ENCODE data around the gene SERPIND1.
"Not testable (repeated sequence)": the region's sequence is repeated elsewhere in the genome, so short reads cannot be mapped to it uniquely, and the experiment has no call there.

The SERPIND1 gene

GRCh38 chr22:20823264-20823663 lies 49.4 kb downstream of the SERPIND1 start:
- TF ChIP-seq, protein P1, sequence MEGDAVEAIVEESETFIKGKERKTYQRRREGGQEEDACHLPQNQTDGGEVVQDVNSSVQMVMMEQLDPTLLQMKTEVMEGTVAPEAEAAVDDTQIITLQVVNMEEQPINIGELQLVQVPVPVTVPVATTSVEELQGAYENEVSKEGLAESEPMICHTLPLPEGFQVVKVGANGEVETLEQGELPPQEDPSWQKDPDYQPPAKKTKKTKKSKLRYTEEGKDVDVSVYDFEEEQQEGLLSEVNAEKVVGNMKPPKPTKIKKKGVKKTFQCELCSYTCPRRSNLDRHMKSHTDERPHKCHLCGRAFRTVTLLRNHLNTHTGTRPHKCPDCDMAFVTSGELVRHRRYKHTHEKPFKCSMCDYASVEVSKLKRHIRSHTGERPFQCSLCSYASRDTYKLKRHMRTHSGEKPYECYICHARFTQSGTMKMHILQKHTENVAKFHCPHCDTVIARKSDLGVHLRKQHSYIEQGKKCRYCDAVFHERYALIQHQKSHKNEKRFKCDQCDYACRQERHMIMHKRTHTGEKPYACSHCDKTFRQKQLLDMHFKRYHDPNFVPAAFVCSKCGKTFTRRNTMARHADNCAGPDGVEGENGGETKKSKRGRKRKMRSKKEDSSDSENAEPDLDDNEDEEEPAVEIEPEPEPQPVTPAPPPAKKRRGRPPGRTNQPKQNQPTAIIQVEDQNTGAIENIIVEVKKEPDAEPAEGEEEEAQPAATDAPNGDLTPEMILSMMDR (IDR thresholded peaks at IDR 0.05; ENCODE audit: low read depth, low read length) = no peak
- no peak overlapping the region for H3K4me3 ChIP-seq (ENCODE audit: low read depth, low read length)

DNA sequence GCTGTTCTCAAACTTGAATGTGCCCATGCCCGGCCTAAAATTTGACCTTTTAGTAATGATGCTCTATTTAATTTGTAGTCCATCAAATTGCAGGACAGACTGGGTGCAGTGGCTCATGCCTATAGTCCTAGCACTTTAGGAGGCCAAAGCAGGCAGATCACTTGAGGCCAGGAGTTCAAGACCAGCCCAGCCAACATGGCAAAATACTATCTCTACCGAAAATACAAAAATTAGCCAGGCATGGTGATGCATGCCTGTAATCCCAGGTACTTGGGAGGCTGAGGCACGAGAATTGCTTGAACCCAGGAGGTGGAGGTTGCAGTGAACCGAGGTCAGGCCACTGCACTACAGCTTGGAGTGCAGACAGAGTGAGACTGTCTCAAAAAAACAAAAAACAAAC lies 51.3 kb downstream of the SERPIND1 start:
- H3K4me3 ChIP-seq (ENCODE audit: low read depth, low read length) = not testable (repeated sequence)

DNA sequence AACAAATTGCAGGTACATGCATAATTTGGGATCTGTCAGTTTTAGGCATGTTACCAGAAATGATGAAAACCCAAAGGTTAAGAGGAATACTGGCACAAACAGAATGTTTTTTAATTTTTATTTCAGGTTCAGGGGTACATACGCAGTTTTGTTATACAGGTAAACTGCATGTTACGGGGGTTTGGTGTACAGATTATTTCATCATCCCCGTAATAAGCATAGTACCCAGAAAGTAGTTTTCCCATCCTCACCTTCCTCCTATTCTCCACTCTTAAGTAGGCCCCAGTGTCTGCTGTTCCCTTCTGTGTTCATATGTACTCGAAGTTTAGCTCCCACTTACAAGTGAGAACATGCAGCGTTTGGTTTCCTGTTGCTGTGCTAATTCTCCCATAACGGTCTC lies 51.7 kb downstream of the SERPIND1 start:
- TF ChIP-seq, protein P1 (IDR thresholded peaks at IDR 0.05; ENCODE audit: low read depth, low read length) = no peak

GRCh38 chr22:20826373-20827152 lies 52.6 kb downstream of the SERPIND1 start:
- H3K4me3 ChIP-seq (ENCODE audit: low read depth, low read length) = not testable (repeated sequence)

More for the DNA sequence above, 51.7 kb downstream of the SERPIND1 start:
- no peak overlapping the region for H3K4me3 ChIP-seq (ENCODE audit: low read depth, low read length)

- TF ChIP-seq, protein P1 (IDR thresholded peaks at IDR 0.05; ENCODE audit: low read depth, low read length) = no peak
- no peak overlapping the region for H3K4me3 ChIP-seq (ENCODE audit: low read depth, low read length)
Observed at GRCh38 chr22:20829491-20830134, 55.7 kb downstream of the SERPIND1 start.

- TF ChIP-seq, protein P1 (IDR thresholded peaks at IDR 0.05; ENCODE audit: low read depth, low read length) = no peak
- no peak overlapping the region for H3K4me3 ChIP-seq (ENCODE audit: low read depth, low read length)
Observed at GRCh38 chr22:20833225-20833665, 59.3 kb downstream of the SERPIND1 start.

DNA sequence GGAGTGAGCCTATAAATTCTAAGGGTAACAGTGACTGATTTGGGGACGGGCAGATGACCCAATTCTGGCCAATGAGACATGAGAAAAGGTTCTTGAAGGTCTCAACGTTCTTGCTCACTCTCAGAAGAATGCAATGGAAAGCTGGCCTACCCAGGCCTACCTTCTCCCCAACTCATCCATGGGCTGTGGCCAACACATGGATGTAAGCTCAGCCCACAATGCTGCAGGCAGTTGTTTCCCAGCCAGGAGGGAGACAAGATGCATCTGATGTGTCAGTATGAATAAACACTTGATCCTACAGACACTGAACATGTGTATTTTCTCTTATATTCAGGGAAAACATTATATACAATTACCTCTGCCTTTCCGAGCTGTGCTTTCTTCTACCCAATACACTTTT lies 60.3 kb downstream of the SERPIND1 start:
- TF ChIP-seq, protein P1 (IDR thresholded peaks at IDR 0.05; ENCODE audit: low read depth, low read length) = no peak
- H3K4me3 ChIP-seq (ENCODE audit: low read depth, low read length) = no peak overlapping the region

DNA sequence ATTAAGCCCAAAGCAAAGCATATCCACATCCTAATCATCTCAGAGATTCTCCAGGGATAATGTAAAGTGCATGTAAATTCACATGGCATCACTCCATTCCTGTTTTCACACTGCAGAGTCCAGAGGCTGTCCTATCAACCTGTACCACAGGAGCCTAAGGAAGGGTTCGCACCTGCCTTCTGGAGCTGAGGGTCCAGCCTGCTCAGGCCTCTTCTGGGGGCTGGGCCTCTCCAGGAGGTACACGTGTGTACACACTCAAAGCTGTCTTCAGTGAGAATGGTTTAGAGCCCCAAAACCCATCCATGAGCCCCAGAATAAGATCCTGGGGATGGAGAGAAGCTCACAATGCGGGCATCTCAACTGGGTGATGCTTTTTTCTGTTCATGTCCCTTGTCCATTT lies 60.8 kb downstream of the SERPIND1 start:
- TF ChIP-seq, protein P1 (IDR thresholded peaks at IDR 0.05; ENCODE audit: low read depth, low read length) = no peak
- H3K4me3 ChIP-seq (ENCODE audit: low read depth, low read length) = no peak overlapping the region
